ENCODE measurements around the gene ZNF836. TPM values are rescaled to one million over a fixed set of nuclear protein-coding genes. Genes with fewer than 3 reads are reported as not detected.
"Not testable (repeated sequence)": the region's sequence is repeated elsewhere in the genome, so short reads cannot be mapped to it uniquely, and the experiment has no call there.

ZNF836 gene
- total and polyA plus RNA-seq, 4 donors = 11.9 to 26.2 (median 17.2) TPM

- DNase-seq (ENCODE audit: low read depth in 4 of 6, low spot score in 6 of 6) = no peak
- Histone ChIP-seq H3K9me3 (ENCODE audit: control insufficient read depth, insufficient read depth, low read length) (no peaks in the 10 kb centered on the region), H3K27ac (ENCODE audit: low read depth, low read length) (no peak overlapping the region), H3K4me3 (ENCODE audit: low read depth, low read length) (no peak overlapping the region), H3K4me1 (ENCODE audit: control insufficient read depth, insufficient read depth, low read length) (no peaks in the 10 kb centered on the region), H3K27me3 (ENCODE audit: control insufficient read depth, insufficient read depth, low read length) (no peaks in the 10 kb centered on the region), H3K36me3 (ENCODE audit: control insufficient read depth, insufficient read depth, low read length) (peaks cover 86% of the 10 kb centered on the region)
- 91% methylated on average over 4 of the region's 5 CpGs for WGBS (ENCODE audit: insufficient coverage)
Measured at GRCh38 chr19:52206481-52206880, 35.1 kb upstream of the ZNF836 start.

GRCh38 chr19:52200755-52201391 lies 29.5 kb upstream of the ZNF836 start:
- peaks cover 64% of the 10 kb centered on the region for H3K36me3 ChIP-seq (ENCODE audit: control insufficient read depth, insufficient read depth, low read length)
- not testable (repeated sequence) for H3K4me3 ChIP-seq (ENCODE audit: low read depth, low read length); H3K27ac ChIP-seq (ENCODE audit: low read depth, low read length); H3K9me3 ChIP-seq (ENCODE audit: control insufficient read depth, insufficient read depth, low read length); H3K27me3 ChIP-seq (ENCODE audit: control insufficient read depth, insufficient read depth, low read length); H3K4me1 ChIP-seq (ENCODE audit: control insufficient read depth, insufficient read depth, low read length); DNase-seq (ENCODE audit: low read depth in 4 of 6, low spot score in 6 of 6)
- 91% methylated on average over 7 of the region's 17 CpGs for WGBS (ENCODE audit: insufficient coverage)

GRCh38 chr19:52200044-52200443 lies 28.6 kb upstream of the ZNF836 start:
- DNase-seq (ENCODE audit: low read depth in 4 of 6, low spot score in 6 of 6) = no peak
- Histone ChIP-seq H3K27ac (ENCODE audit: low read depth, low read length) (no peak overlapping the region), H3K36me3 (ENCODE audit: control insufficient read depth, insufficient read depth, low read length) (peaks cover 64% of the 10 kb centered on the region), H3K4me1 (ENCODE audit: control insufficient read depth, insufficient read depth, low read length) (no peaks in the 10 kb centered on the region), H3K27me3 (ENCODE audit: control insufficient read depth, insufficient read depth, low read length) (no peaks in the 10 kb centered on the region), H3K9me3 (ENCODE audit: control insufficient read depth, insufficient read depth, low read length) (no peaks in the 10 kb centered on the region), H3K4me3 (ENCODE audit: low read depth, low read length) (no peak overlapping the region)
- WGBS (ENCODE audit: insufficient coverage) = 97% methylated on average over 3 of the region's 7 CpGs

GRCh38 chr19:52198678-52199077 lies 27.3 kb upstream of the ZNF836 start:
- peaks cover 61% of the 10 kb centered on the region for H3K36me3 ChIP-seq (ENCODE audit: control insufficient read depth, insufficient read depth, low read length)
- WGBS (ENCODE audit: insufficient coverage) = no CpG with 5 or more reads among the region's 3 CpGs
- no peak for DNase-seq (ENCODE audit: low read depth in 4 of 6, low spot score in 6 of 6)
- H3K27ac ChIP-seq (ENCODE audit: low read depth, low read length) = no peak overlapping the region
- H3K4me3 ChIP-seq (ENCODE audit: low read depth, low read length) = no peak overlapping the region
- H3K9me3 ChIP-seq (ENCODE audit: control insufficient read depth, insufficient read depth, low read length) = no peaks in the 10 kb centered on the region
- no peaks in the 10 kb centered on the region for H3K27me3 ChIP-seq (ENCODE audit: control insufficient read depth, insufficient read depth, low read length)
- H3K4me1 ChIP-seq (ENCODE audit: control insufficient read depth, insufficient read depth, low read length) = no peaks in the 10 kb centered on the region

GRCh38 chr19:52197964-52198363 lies 26.5 kb upstream of the ZNF836 start:
- no peak for DNase-seq (ENCODE audit: low read depth in 4 of 6, low spot score in 6 of 6)
- Histone ChIP-seq H3K4me3 (ENCODE audit: low read depth, low read length) (no peak overlapping the region), H3K4me1 (ENCODE audit: control insufficient read depth, insufficient read depth, low read length) (no peaks in the 10 kb centered on the region), H3K27ac (ENCODE audit: low read depth, low read length) (no peak overlapping the region), H3K36me3 (ENCODE audit: control insufficient read depth, insufficient read depth, low read length) (peaks cover 54% of the 10 kb centered on the region), H3K9me3 (ENCODE audit: control insufficient read depth, insufficient read depth, low read length) (no peaks in the 10 kb centered on the region), H3K27me3 (ENCODE audit: control insufficient read depth, insufficient read depth, low read length) (no peaks in the 10 kb centered on the region)
- 100% methylated on average over 1 of the region's 3 CpGs for WGBS (ENCODE audit: insufficient coverage)

GRCh38 chr19:52196256-52196967 lies 25.0 kb upstream of the ZNF836 start:
- peaks cover 7% of the 10 kb centered on the region for H3K4me1 ChIP-seq (ENCODE audit: control insufficient read depth, insufficient read depth, low read length)
- H3K27ac ChIP-seq (ENCODE audit: low read depth, low read length) = no peak overlapping the region
- no peaks in the 10 kb centered on the region for H3K9me3 ChIP-seq (ENCODE audit: control insufficient read depth, insufficient read depth, low read length)
- H3K4me3 ChIP-seq (ENCODE audit: low read depth, low read length) = no peak overlapping the region
- WGBS (ENCODE audit: insufficient coverage) = 86% methylated on average over 1 of the region's 5 CpGs
- no peaks in the 10 kb centered on the region for H3K27me3 ChIP-seq (ENCODE audit: control insufficient read depth, insufficient read depth, low read length)
- no peak for DNase-seq (ENCODE audit: low read depth in 4 of 6, low spot score in 6 of 6)
- peaks cover 50% of the 10 kb centered on the region for H3K36me3 ChIP-seq (ENCODE audit: control insufficient read depth, insufficient read depth, low read length)

GRCh38 chr19:52191951-52192350 lies 20.5 kb upstream of the ZNF836 start:
- H3K27ac ChIP-seq (ENCODE audit: low read depth, low read length) = no peak overlapping the region
- no peak overlapping the region for H3K4me3 ChIP-seq (ENCODE audit: low read depth, low read length)
- no peak for DNase-seq (ENCODE audit: low read depth in 4 of 6, low spot score in 6 of 6)
- peaks cover 27% of the 10 kb centered on the region for H3K4me1 ChIP-seq (ENCODE audit: control insufficient read depth, insufficient read depth, low read length)
- 50% methylated on average over 1 of the region's 2 CpGs for WGBS (ENCODE audit: insufficient coverage)
- H3K36me3 ChIP-seq (ENCODE audit: control insufficient read depth, insufficient read depth, low read length) = peaks cover 31% of the 10 kb centered on the region
- H3K27me3 ChIP-seq (ENCODE audit: control insufficient read depth, insufficient read depth, low read length) = no peaks in the 10 kb centered on the region
- H3K9me3 ChIP-seq (ENCODE audit: control insufficient read depth, insufficient read depth, low read length) = no peaks in the 10 kb centered on the region

- DNase-seq (ENCODE audit: low read depth in 4 of 6, low spot score in 6 of 6) = no peak
- peaks cover 28% of the 10 kb centered on the region for H3K36me3 ChIP-seq (ENCODE audit: control insufficient read depth, insufficient read depth, low read length)
- H3K4me3 ChIP-seq (ENCODE audit: low read depth, low read length) = peak overlapping the region; percentile 86
- WGBS (ENCODE audit: insufficient coverage) = 82% methylated on average over 2 of the region's 5 CpGs
- H3K27ac ChIP-seq (ENCODE audit: low read depth, low read length) = no peak overlapping the region
- no peaks in the 10 kb centered on the region for H3K27me3 ChIP-seq (ENCODE audit: control insufficient read depth, insufficient read depth, low read length)
- H3K4me1 ChIP-seq (ENCODE audit: control insufficient read depth, insufficient read depth, low read length) = peaks cover 27% of the 10 kb centered on the region
- H3K9me3 ChIP-seq (ENCODE audit: control insufficient read depth, insufficient read depth, low read length) = no peaks in the 10 kb centered on the region
Measured at GRCh38 chr19:52191389-52191788, 20.0 kb upstream of the ZNF836 start.

- no peaks in the 10 kb centered on the region for H3K27me3 ChIP-seq (ENCODE audit: control insufficient read depth, insufficient read depth, low read length)
- no peaks in the 10 kb centered on the region for H3K9me3 ChIP-seq (ENCODE audit: control insufficient read depth, insufficient read depth, low read length)
- DNase-seq (ENCODE audit: low read depth in 4 of 6, low spot score in 6 of 6) = peak in 3 of 6 donors; percentile 2 to 24 (median 20)
- peaks cover 25% of the 10 kb centered on the region for H3K36me3 ChIP-seq (ENCODE audit: control insufficient read depth, insufficient read depth, low read length)
- peak overlapping the region; percentile 86 for H3K4me3 ChIP-seq (ENCODE audit: low read depth, low read length)
- H3K4me1 ChIP-seq (ENCODE audit: control insufficient read depth, insufficient read depth, low read length) = peaks cover 27% of the 10 kb centered on the region
- under 1% methylated on average over 25 of the region's 40 CpGs for WGBS (ENCODE audit: insufficient coverage)
- peak overlapping the region; percentile 94 for H3K27ac ChIP-seq (ENCODE audit: low read depth, low read length)
Measured at GRCh38 chr19:52190487-52191293, 19.3 kb upstream of the ZNF836 start.

Measured in spinal cord (tissue), 10 donors.